ENCODE results near the gene NOP9.
A peak's percentile ranks its signal among the peaks of the same experiment; 100 is the strongest.

NOP9 gene

DNA sequence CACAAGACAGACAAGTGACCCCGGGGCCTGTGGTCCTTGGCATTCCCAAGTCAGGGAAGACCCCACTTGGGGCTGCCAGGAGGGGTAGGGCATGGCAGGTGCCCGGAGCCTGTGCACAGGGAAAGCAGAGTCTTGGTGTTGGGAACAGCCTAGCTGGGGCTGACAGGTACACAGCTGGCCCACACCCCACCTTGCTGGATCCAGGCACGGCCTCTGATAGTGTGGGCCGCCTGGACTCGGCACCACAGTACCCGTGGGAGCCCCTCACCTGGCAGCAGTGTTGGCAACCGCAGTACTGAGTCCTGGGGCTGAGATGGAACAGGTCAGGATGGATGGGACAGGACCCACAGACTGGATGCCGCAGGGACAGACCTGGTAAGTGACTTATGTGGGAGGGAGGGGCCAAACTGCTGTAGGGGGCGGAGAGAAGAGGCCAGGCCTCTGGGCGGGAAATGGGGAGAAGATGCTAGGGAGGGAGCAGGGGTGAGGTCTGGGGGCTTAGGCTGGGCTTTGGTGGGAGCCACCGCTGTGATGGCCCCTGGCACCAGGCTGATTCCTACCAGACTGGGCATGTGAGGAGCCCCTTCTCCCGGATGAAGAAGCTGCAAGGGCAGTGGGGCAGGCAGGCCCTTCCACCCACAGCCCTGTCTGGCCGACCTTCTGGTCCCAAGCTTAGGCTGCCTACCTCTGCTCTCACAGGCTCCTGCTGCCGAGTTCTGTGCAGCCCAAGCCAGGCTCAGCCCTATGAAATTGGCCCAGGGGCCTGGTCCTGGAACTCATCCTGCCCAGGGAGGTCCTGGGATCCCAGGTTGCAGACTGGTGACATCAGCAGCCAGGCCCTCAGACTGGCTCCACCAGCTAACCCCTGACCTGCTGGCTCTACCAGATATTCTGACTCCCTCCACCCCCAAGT is 36.6 kb upstream of the NOP9 start, which contains the start of gene TGM1:
TSS of gene TGM1 (minus strand) at position 357 of the 913 bp plus-strand sequence. CDS start 825 bp downstream, outside the sequence.
- no peak for DNase-seq (ENCODE audit: low read depth)

DNA sequence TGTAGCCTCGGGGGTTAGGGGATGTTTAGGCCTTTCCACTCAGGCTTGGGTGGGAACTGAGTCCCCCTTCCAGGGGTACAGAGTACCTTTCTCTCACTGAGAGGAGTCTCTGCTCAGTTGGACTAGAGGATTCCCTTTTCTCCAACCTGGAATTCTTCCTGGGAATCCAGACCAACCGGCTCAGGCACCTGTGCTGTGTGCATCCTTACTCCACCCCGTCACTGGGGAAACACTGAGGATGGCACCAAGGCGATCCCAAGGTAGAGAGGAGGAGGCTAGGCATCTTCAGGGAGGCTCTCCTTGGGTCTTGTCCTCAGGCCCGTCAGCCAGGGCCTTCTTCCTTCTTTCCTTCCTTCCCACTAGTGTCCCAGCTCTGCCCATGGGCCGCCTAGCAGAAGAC is 35.8 kb upstream of the NOP9 start:
- DNase-seq (ENCODE audit: low read depth) = no peak

- DNase-seq (ENCODE audit: low read depth) = no peak
These were observed 35.4 kb upstream of the NOP9 start for GRCh38 chr14:24264298-24264697.

DNA sequence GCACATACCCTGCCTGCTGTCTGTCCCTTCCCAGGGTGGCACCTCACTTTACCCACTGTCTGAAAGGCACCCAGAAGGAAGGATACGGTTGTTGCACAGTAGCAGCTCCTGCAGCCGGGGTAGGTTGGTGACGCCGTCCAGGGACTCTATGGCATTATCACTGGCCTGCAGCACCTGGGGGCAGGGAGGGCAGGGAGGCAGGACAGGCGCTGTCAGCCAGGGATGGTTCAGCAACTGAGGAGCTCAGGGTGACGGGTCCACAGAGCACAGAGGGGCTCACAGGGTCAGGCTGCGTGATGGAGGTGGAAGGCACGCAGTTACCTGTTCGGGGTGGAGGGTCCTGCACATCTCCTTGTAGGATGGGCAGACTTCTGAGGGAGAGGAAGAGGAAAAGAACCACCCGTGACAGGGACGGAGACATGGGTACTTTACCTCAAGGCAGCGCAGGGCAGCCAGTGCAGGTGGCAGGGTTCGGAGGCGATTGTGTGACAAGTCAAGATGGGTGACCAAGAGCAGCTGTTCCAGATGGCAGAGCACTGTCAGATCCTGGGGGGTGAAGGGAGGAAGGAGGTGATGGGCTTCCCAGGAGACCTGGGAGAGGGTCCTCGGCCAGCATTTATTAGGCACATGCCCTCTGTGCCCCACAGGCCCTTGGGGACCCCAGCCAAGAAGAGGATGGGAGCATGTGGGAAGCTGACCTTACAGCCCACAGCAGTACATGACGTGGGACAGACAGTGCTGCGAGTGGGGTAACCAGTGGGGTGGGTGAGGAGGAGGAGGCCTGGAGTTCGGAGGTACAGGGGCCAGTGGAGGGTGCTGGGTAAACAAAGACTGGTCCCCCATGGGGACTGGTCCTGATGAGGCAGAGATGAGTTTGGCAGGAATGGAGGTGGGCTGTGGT is 33.1 kb upstream of the NOP9 start:
- no peak for DNase-seq (ENCODE audit: low read depth)

GRCh38 chr14:24267516-24267915 is 32.1 kb upstream of the NOP9 start:
- no peak for DNase-seq (ENCODE audit: low read depth)

DNA sequence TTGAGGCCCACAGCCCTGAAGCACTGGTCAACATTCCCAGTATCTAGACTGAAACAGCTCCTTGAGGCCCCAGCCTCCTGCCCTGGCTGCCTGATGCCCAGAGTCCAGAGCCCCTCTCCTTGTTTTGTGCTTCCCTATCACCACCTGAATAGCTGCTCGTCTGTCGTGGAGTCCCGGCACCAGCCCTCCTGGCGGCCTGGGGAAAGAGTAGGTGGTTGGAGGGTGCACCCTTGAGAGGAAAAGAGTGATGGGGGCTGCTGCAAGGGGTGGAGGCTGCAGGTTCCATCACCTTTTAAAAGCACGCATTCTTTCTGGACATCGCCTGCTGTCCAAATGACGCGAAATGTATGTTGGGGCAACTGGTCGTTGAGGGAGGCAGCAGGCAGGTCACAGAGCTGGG is 31.4 kb upstream of the NOP9 start:
- DNase-seq (ENCODE audit: low read depth) = no peak

DNA sequence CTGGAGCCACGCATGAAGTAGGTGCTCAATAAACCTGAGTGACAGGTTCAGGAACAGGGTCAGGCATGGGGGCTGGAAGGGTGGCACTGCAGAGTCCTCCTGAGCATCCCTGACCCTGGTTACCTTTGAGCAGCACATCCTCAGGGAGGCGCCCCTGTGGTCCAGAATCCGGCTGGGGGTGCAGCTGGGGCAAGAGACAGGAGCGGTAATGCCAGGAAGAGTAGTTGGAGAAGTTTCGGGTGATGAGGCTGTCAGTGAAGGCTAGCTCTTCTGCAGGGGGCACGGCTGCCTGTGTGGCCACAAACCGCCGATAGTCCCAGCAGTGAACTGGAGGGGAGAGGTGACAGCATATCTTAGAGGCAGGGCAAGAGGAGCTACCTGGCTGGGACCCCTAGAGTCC is 30.3 kb upstream of the NOP9 start:
- DNase-seq (ENCODE audit: low read depth) = no peak

DNA sequence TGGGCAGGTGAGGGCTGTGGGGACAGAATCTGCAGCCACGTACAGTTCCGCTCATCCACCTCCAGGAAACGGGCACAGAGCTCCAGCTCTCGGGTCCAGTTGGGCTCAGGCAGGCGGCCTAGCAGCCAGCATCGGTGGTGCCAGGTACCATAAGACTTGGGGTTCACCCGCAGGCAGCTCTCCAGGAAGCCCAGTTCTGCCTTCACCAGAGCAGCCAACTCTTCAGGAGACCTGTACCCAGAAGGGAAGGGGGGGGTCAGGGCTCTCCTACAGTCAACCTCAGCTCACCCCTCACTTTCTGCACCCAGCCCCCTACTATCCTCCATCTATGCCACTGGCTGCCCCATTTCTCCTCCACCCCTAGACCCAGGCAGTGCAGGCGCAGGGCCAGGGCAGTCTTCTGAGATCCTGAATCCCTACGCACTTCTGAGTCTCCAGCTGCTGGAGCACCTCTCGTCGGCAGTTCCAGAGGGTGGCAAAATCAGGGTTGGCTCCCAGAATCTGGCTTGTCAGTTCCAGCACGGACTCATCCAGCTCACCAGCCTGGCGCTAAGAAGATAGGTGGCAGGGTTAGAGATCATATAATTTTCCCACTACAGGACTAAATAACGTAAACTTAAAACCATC is 29.6 kb upstream of the NOP9 start:
- DNase-seq (ENCODE audit: low read depth) = no peak

- DNase-seq (ENCODE audit: low read depth) = no peak
These were observed 29.0 kb upstream of the NOP9 start for GRCh38 chr14:24270537-24271133.

DNA sequence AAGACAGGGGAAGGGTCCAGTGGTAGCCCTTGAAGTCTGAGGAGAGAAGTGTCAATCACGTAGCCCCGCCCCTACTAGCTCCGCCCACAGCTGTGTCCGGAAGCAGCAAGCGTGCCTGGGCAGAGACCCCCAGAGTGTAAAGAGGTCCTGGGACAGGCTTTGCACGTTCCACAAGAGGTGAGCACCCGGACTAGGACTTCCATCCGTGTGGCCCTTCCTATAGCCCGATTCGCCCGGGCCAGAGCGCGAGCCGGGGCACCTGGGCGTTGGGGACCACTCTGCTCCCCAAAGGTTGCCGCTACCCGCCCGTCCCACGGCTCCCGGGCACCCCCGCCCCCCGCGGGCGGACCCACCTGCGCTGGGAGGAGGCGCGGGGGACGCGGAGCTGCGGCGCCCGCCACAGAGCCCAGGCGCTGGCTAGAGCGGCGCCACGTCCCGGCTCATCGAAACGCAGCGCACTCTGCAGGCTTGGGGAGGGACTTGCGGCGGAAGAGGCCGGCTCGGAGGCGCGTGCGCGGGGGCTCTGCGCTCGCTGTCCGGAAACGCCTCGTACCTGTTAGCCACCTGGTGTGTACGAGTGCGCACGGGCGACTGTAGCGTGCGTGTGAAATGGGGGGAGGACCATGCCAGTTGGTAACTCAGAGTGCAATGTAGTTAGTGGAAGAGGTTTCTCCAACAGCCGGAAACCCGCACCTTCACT is 28.4 kb upstream of the NOP9 start, which contains the start of gene RABGGTA:
TSS of gene RABGGTA (minus strand) at position 464 of the 700 bp plus-strand sequence. CDS start 482 bp downstream, outside the sequence.
- peak; percentile 89 for DNase-seq (ENCODE audit: low read depth)

DNA sequence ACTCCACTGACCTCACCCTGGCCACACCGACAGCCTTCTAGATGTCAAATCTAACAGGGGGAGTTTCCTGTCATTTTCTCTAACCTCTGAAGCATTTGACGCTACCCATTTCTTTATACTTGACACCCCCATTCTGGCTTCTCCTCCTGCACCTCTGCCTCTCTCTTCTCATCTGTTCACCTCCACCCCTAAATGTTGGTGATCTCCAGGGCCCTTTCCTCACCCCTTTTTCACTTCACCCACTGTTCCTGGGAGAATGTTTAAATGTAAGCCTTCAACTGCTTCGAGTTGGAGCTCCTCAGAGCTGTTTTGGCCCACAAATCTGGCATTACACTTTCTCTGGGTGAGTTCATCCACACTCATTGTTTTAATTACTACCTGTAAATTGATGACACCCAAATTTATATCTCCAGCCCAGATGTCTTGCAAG is 27.8 kb upstream of the NOP9 start:
- DNase-seq (ENCODE audit: low read depth) = no peak

- no peak for DNase-seq (ENCODE audit: low read depth)
These were observed 27.2 kb upstream of the NOP9 start for GRCh38 chr14:24272467-24272866.

GRCh38 chr14:24273422-24273998 is 26.1 kb upstream of the NOP9 start:
- DNase-seq (ENCODE audit: low read depth) = no peak

DNA sequence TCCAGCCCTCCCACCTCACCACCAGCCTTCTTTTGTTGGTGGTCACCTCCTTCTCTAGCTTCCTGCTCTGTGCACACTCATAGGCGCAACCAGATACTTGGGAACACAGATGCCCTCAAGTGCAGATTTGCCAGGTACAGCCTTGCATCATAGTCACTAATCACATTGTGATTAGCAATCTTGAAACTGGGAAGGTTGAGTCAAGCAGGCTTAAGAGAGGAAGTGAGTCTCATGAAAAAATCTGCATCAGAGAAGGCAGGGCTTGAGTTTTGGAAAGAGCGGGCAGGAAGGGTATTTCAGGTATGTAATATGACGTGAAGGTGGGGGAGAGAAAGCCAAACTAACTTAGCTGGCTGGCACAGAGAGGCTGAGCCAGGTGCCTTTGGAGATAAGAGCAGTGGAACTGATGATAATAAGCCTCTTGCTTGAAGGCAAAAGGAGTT is 25.5 kb upstream of the NOP9 start:
- peak; percentile 62 for DNase-seq (ENCODE audit: low read depth)

GRCh38 chr14:24277071-24277470 is 22.6 kb upstream of the NOP9 start:
- DNase-seq (ENCODE audit: low read depth) = no peak

GRCh38 chr14:24277606-24278321 is 21.9 kb upstream of the NOP9 start:
- no peak for DNase-seq (ENCODE audit: low read depth)

- DNase-seq (ENCODE audit: low read depth) = no peak
These were observed 21.2 kb upstream of the NOP9 start for GRCh38 chr14:24278424-24278823.

DNA sequence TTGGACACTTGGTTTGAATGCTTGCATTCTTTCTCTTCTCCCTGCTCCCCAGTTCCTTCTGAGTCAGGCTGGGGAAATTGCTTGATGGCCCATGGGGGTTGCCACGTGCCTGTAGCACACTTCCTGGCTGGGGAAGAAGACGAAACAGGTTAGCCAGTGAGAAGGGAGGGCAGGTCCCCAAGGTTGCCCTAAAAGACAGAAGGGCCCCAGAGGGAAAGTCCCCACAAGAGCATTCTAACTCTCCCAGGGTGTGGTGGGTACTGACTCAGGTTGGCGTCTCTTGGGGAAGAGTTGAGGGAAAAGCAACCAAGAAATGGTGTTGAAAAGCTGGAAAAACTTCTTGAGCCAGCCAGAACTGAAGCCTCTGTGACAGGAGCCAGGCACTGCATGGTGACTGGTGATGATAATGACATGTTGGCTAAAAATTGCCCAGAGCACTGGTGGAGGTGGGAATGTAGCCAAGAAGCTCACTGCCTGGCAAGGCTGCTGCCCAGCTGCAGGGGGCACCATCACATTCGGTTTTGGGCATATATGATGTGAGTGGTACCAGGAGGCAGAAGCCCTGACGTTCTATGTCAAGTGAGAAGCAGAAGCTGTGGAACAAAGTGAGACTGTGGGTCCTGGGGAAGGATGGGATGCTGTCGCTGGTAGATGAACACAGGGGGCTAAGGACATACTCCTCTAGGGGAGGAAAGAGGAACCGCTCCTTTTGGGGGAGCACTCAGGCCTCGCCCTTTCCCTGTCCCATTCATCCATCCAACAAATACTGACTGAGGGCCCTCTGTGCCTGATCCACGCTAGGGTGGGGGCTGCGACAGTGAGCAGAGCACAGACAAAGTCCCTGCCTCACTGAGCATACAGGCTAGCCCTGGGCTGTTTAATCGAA is 20.1 kb upstream of the NOP9 start:
- DNase-seq (ENCODE audit: low read depth) = peak; percentile 50
